Stimulated activated CD8-positive, alpha-beta memory T cell treated with anti-CD3 and anti-CD28 coated beads, Interleukin-2, amount 100 ng/mL, for 1 hour (primary cell): ENCODE measurements around the gene MAD1L1.

Experiments used
- DNase-seq, 2 donors: peaks; one replicate each; pipeline ENCODE4 v3.0.0-alpha.2; 2020; ENCODE audit warnings: low read depth in 2 of 2

The MAD1L1 gene

DNA sequence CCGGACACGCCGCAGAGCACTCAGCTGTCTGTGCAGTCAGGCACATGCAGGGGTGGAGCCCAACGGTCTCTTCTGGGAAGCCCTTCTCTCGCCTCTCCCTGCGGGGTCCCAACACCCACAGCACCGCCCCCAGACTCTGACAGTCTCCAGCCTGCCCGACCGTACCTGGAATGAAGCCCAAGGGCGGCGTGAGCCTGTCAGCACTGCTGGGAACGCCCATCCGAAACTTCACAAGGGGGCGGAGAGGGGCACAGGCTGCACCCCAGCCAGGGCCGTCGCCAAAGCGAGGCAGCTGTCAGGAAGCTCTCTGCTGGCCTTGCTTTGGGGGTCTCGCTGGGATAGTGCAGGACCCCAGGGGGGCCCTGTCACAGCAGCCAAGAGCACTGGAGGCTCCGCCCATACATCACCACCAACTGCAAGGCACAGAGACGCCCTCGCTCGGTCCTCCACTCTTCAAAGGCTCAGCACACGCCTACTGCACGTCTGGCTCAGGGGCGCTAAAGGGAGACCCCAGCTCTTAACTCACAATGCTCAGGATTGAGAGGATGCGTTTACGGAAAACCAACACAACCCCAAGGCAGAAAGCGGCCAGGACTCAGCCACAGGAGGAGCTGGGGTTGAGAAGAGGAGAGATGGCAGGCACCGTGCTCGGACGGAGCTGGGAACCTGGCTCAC is 30.9 kb downstream of the MAD1L1 start:
- no peak for DNase-seq

GRCh38 chr7:2201128-2201527 is 31.6 kb downstream of the MAD1L1 start:
- DNase-seq, result no peak

DNA sequence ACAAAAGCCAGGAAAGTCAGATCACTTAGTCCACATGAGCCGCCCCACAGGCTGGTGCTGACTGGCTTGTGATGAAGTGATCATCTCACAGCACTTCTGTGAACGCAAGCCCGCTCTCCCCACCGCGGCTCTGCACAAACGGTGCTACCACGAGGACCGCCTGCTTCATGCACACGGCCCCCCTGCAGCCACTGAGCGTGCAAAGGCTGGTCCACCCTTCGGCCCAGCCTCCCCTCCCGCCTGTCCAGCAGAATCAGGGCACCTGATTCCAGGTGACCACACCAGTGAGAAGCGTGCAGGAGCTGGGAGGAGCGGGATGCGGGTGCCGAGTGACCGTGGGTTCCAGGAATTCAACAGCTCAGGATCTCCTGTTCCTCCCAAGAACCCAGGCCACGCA is 32.2 kb downstream of the MAD1L1 start:
- DNase-seq, result no peak

- no peak for DNase-seq
These were observed 32.7 kb downstream of the MAD1L1 start for GRCh38 chr7:2199956-2200583.

- no peak for DNase-seq
These were observed 33.2 kb downstream of the MAD1L1 start for GRCh38 chr7:2199528-2199927.

DNA sequence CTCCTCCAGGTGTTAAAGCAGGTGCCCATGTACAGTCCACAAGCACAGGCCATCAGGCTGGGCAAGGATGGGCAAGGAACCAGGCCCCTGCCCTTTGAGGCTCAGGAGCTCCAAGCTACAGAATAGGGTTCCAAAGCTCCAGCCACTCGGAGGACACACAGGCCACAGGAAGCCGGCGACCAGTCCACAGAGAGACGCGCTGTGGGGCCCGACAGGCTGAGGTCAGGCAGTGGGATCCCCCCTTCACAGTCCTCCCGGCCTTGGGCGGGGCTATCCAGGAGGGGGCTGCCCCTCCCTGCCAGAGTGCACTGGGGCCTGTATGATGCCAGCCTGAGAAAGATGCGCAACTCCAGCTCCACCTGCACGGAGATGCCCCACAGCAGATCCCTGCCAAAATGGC is 34.0 kb downstream of the MAD1L1 start:
- DNase-seq, result no peak

DNA sequence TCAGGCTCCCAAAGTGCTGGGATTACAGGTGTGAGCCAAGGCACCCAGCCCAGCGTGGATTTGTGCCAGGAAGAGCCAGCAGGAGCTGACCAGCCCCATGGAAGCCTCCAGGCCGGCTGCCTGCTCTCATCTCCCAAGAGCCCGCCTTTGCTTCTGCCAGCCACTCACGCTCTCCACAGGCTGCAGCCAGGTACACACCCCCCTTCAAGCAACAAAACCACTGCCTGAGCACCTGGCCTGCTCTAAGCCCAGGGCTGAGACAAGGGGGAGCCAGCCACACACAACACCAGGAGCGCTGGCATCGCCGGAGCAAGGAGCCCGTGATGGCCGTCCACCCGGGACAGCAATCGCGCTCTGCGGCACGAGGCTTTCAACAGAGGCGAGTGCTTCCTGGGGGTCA is 34.5 kb downstream of the MAD1L1 start:
- DNase-seq, result no peak

DNA sequence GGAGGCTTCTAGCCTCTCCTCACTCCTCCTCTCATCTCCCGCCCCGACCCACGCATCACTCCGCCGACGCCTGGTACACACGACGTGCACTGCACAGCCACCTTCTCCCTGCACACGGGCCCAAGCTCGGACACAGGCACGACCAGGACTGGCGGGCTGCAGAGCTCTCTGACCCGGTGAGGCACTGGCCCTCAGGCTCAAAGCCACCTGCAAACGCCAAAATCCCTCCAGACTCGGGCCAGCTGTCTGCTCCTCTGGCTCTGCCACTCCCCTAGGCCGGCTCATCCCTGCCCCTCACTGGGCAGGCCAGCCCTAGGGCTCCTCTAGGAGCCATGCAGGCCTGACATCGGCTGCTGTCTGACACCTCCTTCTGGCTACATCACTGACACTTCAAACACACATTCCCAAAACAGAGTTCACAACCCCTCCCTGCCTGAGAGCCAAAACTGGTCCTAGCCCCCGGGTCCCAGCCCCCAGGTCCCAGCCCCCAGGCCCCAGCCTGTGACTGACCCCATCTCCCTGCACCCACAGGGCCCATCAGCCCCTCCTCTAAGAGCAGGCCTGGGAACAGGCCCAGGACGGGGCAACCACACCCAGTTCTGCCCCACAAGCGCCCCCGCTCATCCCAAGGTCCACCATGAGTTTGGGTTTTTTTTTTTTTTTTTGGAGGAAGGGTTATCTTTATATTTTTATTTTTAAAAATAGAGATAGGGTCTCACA is 35.1 kb downstream of the MAD1L1 start:
- no peak for DNase-seq

- no peak for DNase-seq
These were observed 36.1 kb downstream of the MAD1L1 start for GRCh38 chr7:2196381-2197378.

GRCh38 chr7:2195400-2196246 is 37.1 kb downstream of the MAD1L1 start:
- DNase-seq, result no peak

GRCh38 chr7:2193575-2194305 is 39.0 kb downstream of the MAD1L1 start:
- no peak for DNase-seq

- no peak for DNase-seq
These were observed 39.8 kb downstream of the MAD1L1 start for GRCh38 chr7:2192831-2193534.

- DNase-seq, result no peak
These were observed 41.7 kb downstream of the MAD1L1 start for GRCh38 chr7:2191016-2191415.

GRCh38 chr7:2190531-2190930 is 42.2 kb downstream of the MAD1L1 start:
- DNase-seq, result no peak

DNA sequence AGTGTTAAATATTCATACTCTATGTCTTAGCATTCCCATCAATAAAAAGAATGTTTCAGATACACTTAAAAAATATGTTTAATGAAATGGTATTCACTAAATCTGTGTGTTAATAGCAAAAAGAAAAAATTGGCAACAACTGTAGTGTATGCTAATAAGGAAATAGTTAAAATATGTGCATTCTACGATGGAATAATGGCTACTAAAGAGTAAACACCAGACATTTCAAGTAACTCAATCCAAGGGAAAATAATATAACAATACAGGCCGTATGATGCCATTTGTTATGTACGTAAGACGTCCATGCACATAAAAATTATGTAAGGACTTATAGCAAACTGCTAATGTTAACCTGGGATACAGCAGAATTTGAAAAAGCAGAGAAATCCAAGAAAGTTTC is 46.6 kb downstream of the MAD1L1 start:
- no peak for DNase-seq

- no peak for DNase-seq
These were observed 47.0 kb downstream of the MAD1L1 start for GRCh38 chr7:2185715-2186114.

- no peak for DNase-seq
These were observed 50.3 kb downstream of the MAD1L1 start for GRCh38 chr7:2182461-2182860.

DNA sequence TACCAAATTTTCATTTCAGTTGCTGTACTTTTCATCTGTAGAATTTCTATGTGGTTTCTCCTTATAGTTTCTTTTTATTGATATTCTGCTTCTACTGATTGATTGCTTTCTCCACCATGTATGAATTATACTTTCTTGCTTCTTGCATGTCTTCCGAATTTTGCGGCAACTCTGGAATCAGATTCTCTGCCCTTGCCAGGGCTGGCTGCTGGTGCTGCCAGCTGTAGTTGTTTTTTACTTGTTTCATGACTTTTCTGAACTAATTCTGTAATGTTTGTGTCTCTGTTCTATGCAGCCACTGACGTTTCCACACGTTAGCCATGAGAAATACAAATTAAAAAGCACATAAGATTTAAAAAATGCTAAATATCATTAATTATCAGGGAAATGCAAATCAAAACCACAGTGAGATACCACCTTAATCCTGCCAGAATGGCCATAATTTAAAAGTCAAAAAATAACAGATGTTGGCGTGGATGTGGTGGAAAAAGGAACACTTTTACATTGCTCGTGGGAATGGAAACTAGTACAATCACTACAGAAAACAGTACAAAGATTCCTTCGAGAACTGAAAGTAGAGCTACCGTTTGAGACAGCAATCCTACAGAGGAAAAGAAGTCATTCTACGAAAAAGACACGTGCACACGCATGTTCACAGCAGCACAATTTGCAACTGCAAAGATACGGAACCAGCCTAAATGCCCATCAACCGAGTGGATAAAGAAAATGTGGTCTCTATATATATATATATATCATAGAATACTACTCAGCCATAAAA is 51.5 kb downstream of the MAD1L1 start:
- no peak for DNase-seq

DNA sequence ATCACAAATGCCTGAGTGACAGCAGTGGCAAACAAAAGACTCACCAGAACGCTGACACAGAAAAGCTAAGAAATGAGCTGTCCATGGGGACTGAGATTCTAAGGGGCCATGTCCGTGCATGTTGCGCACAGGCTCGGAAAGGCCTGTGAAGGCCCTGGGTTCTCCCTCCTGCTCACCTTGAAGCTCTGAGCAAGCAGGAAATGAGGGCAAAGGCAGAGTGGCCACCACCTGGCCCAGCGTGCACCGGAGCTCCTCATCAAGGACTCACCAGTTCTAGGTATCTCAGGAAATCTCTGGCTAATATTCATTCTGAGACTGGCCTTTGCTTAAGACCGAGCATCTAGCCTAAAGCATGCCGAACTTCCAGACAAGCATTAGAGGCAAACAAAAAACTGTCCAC is 52.7 kb downstream of the MAD1L1 start:
- DNase-seq, result no peak
